Cardiac muscle cell (in vitro differentiated cells and primary cell): ENCODE measurements around the gene AXDND1. TPM values are rescaled to one million over a fixed set of nuclear protein-coding genes. Genes with fewer than 3 reads are reported as not detected.

Source experiments
- DNase-seq, 2 donors: peaks; one replicate each; pipeline versions ENCODE4 v3.0.0 to v3.0.0-alpha.2; 2010 to 2017; ENCODE audit warnings: low read depth in 1 of 2, low spot score in 1 of 2
- H3K27ac ChIP-seq: fragments of 200-600 bp; sonication (generic); 2 replicates; pipeline ENCODE4 v1.5.1; 2016
- H3K27me3 ChIP-seq: fragments of 200-600 bp; sonication (generic); 2 replicates; pipeline ENCODE4 v1.6.0; 2016; ENCODE audit warnings: control low read depth
- H3K36me3 ChIP-seq: fragments of 200-600 bp; sonication (generic); 2 replicates; pipeline ENCODE4 v1.5.1; 2016; ENCODE audit warnings: control low read depth
- H3K4me1 ChIP-seq: fragments of 200-600 bp; sonication (generic); 2 replicates; pipeline ENCODE4 v1.8.1; 2017; ENCODE audit warnings: low read depth, mild to moderate bottlenecking, mixed run types
- H3K4me3 ChIP-seq: fragments of 200-600 bp; sonication (generic); 2 replicates; pipeline ENCODE4 v1.5.1; 2016; ENCODE audit warnings: mild to moderate bottlenecking
- H3K9me3 ChIP-seq: fragments of 200-600 bp; sonication (generic); 2 replicates; pipeline ENCODE4 v1.5.1; 2017; ENCODE audit warnings: low read depth, mild to moderate bottlenecking, control low read depth
- polyA plus RNA-seq: library from polyadenylated mRNA; unstranded; fragments of >200 nt; fragmentation: Nextera tagmentation; extraction: Ambion mirVana; gene quantifications from 2 replicates; pipeline ENCODE4 v1.2.1, GENCODE V29; 2016
- total RNA-seq: library from RNA; depleted of rRNA; stranded (reverse); fragments of >200 nt; gene quantifications from 2 replicates; pipeline ENCODE4 v1.2.3, GENCODE V29; 2016
- TF ChIP-seq, protein P1 (sequence below): IDR thresholded peaks from 2 replicates; pipeline ENCODE4 v1.5.1; 2012; ENCODE audit warnings: low read depth, mild to moderate bottlenecking, low read length

Gene AXDND1
- total and polyA plus RNA-seq, 2 experiments from 2014 or later = 0.54 to 0.70 TPM

DNA sequence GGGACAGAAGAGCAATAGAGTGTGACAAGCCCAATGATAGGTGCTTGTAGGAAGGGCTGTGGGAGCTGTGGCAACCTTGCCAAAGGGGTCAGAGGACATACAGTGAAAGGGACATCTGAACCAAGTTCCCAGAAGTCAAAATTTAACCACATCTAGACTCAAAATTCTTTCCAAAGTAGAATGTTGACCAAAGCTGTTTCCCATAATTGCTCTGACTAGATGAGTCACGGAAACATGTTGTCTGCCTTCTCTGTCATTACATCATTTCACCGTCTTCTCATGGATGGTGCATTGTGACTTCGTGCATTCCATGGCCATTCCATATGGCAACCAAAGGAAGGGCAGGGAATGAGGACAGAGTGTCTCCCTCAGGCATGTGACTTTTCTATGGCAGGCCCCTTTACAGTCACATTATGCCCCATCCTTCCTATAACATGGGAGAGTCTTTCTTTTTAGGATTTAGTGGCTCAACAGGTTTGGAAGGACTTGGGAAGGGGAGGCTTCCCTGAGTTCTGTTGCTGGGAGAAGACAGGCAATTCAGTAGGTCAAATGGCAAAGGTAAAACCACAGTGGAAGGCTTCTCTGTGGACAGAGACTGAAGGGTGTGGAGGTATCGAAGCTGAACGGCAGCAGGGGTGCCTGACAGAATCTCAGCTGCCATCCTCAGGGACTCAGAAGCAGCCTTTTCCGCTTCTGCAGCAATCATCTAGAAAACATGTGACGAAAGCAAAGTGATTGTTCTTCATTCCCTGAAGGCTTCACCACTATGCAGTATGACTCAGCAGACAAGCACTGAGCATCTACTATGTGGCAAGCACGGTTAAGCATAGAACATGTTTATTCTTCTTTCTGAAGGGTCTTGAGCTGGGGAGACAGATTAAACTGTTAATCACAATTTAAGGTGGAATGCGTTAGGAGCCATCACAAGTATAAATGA lies 185.2 kb downstream of the AXDND1 start:
- H3K9me3 ChIP-seq = no peaks in the 10 kb centered on the region
- peaks cover 3% of the 10 kb centered on the region for H3K4me1 ChIP-seq
- H3K27me3 ChIP-seq = no peaks in the 10 kb centered on the region
- TF ChIP-seq, protein P1, sequence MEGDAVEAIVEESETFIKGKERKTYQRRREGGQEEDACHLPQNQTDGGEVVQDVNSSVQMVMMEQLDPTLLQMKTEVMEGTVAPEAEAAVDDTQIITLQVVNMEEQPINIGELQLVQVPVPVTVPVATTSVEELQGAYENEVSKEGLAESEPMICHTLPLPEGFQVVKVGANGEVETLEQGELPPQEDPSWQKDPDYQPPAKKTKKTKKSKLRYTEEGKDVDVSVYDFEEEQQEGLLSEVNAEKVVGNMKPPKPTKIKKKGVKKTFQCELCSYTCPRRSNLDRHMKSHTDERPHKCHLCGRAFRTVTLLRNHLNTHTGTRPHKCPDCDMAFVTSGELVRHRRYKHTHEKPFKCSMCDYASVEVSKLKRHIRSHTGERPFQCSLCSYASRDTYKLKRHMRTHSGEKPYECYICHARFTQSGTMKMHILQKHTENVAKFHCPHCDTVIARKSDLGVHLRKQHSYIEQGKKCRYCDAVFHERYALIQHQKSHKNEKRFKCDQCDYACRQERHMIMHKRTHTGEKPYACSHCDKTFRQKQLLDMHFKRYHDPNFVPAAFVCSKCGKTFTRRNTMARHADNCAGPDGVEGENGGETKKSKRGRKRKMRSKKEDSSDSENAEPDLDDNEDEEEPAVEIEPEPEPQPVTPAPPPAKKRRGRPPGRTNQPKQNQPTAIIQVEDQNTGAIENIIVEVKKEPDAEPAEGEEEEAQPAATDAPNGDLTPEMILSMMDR = no peak
- peak in 1 of 2 donors; percentile 91 for DNase-seq
- H3K36me3 ChIP-seq = no peaks in the 10 kb centered on the region
- H3K4me3 ChIP-seq = no peak overlapping the region
- no peak overlapping the region for H3K27ac ChIP-seq

DNA sequence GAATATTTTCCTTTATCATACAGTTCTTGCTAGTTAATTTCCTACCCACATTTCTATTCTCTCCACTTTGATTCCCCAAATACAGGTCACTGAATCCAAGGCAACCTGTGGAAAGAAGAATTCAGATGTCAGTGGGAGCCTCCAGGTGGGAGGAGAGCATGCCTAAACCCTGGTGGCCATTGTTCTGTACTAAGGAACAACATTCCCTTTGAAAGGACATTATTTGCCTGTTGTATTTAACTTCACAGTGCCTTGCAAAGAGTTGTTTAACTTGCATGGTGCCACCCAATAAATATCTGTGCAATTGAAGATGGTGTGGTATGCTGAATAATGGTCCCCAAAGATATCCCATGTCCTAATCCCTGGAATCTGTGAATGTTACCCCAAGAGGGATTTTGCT lies 188.7 kb downstream of the AXDND1 start:
- Histone ChIP-seq H3K36me3 (no peaks in the 10 kb centered on the region), H3K27ac (no peak overlapping the region), H3K9me3 (no peaks in the 10 kb centered on the region), H3K4me1 (no peaks in the 10 kb centered on the region), H3K27me3 (no peaks in the 10 kb centered on the region), H3K4me3 (no peak overlapping the region)
- TF ChIP-seq, protein P1 = no peak
- DNase-seq = no peak

DNA sequence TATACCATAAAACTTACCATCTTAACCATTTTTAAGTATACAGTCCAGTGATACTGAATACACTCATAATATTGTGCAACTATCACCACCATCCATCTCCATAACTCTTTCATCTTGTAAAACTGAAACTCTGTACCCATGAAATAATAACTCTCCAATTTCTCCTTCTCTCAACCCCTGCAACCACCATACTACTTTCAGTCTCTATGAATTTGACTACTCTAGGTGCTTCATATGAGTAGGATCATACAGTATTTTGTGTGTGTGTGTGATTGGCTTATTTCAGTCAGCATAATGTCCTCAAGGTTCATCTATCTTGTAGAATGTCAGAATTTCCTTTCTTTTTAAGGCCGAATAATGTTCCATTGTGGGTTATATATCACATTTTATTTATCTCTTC lies 192.3 kb downstream of the AXDND1 start:
- H3K4me1 ChIP-seq = no peaks in the 10 kb centered on the region
- no peak for DNase-seq
- H3K9me3 ChIP-seq = no peaks in the 10 kb centered on the region
- TF ChIP-seq, protein P1 = no peak
- no peak overlapping the region for H3K27ac ChIP-seq
- H3K36me3 ChIP-seq = no peaks in the 10 kb centered on the region
- no peak overlapping the region for H3K4me3 ChIP-seq
- no peaks in the 10 kb centered on the region for H3K27me3 ChIP-seq

DNA sequence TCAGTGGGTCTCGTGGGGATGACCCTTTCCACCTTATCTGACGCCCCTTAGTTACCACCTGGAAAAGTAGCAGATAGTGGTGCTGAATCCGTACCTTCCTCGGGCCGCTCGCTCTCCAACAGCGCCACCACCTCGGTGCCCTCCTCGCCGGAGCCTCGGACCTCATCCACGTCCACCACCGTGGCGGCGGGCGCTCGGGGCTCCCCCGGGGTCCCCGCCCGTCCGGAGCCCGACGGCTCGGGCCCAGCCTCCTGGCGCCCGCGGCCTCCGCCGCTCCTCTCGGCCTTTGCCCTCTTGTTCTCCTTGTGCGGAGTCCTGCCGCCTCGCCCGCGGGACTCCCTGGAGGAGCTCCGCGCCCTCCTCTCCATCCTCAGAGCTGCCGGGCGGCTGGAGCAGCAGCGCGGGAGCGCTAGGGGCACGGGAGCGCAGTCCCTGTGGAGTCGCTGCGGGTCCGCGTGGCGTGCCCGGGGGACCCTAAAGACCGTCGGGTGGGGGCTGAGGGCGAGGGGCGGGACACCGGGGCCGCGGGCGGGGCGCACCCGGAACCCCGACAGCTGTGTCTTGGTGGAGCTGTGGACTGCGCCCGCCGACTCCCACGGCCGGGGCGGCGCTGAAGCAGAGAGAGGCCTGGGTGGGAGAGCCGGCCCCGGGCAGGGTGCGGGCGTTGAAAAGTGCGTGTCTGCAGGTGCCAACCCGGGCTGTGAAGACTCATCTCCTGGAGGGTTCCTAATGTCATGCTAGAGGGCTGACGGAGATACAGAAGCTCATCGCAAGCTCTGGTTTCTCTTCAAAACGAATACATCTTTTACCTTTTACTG lies 209.9 kb downstream of the AXDND1 start, which contains the start of gene NPHS2:
TSS of gene NPHS2 (minus strand) at position 452 of the 818 bp plus-strand sequence. CDS start at position 368, 84 bp downstream.
- peaks cover 69% of the 10 kb centered on the region for H3K27me3 ChIP-seq
- peak in 1 of 2 donors; percentile 20 for DNase-seq

DNA sequence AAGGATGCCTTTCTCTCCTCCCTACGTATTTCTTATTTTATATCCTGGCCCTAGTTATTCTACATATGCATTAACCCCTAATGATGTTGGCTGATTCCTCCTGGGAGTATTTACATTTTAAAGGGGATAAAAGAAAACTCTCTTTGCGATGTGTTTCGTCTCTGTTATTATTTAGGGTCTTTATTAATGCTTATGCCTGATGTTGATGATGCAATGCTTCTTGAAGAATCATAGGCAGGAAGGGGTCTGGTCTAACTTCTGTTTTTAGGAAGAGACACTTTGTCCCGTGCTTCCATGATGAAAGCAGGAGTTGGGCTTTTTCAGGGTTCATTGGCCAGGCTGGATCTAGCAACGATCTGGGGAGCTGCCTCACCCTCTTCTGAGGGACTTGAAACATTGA lies 210.7 kb downstream of the AXDND1 start:
- no peaks in the 10 kb centered on the region for H3K36me3 ChIP-seq
- H3K27ac ChIP-seq = no peak overlapping the region
- H3K4me3 ChIP-seq = no peak overlapping the region
- no peak for DNase-seq
- TF ChIP-seq, protein P1 = no peak
- no peaks in the 10 kb centered on the region for H3K9me3 ChIP-seq
- H3K27me3 ChIP-seq = peaks cover 69% of the 10 kb centered on the region
- no peaks in the 10 kb centered on the region for H3K4me1 ChIP-seq

More for the DNA sequence above, 209.9 kb downstream of the AXDND1 start, which contains the start of gene NPHS2:
- Histone ChIP-seq H3K4me3 (peak within 1 kb of the TSS; percentile 13), H3K9me3 (no peaks in the 10 kb centered on the region), H3K27ac (no peak within 1 kb of the TSS), H3K4me1 (no peaks in the 10 kb centered on the region), H3K36me3 (no peaks in the 10 kb centered on the region)
- TF ChIP-seq, protein P1 = no peak
